ENCODE measurements around the gene MDC1.

DNA sequence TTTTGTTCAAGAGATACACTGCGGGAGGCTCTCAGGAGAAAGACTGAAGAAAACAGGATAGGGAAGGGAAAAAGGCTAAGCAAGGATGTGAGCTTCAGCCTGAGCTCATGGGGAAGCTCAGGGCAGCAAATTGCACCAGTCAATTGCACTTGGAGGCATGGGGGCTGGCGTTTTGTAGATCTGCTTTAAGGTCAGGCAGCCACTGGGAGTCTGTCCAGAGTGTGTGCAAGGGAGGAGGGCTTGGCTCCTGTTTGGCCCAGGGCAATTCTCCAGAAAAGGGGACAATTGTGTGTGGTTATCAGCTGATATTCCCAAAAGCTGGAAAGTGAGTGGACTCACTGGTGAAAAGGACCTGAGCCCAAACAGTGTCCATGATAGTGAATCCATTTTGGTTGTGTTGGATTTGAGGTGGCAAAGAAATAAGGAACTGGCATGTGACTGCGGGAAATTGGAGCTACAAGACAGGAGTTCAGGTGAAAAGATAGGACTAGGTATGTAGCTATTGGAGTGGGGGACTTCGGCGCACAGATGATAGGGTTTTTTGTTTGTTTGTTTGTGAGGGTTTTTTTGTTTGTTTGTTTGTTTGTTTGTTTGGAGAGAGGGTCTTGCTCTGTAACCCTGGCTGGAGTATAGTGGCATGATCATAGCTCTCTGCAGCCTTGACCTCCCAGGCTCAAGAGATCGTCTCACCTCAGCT is 49.5 kb upstream of the MDC1 start:
- TF ChIP-seq, protein P1, sequence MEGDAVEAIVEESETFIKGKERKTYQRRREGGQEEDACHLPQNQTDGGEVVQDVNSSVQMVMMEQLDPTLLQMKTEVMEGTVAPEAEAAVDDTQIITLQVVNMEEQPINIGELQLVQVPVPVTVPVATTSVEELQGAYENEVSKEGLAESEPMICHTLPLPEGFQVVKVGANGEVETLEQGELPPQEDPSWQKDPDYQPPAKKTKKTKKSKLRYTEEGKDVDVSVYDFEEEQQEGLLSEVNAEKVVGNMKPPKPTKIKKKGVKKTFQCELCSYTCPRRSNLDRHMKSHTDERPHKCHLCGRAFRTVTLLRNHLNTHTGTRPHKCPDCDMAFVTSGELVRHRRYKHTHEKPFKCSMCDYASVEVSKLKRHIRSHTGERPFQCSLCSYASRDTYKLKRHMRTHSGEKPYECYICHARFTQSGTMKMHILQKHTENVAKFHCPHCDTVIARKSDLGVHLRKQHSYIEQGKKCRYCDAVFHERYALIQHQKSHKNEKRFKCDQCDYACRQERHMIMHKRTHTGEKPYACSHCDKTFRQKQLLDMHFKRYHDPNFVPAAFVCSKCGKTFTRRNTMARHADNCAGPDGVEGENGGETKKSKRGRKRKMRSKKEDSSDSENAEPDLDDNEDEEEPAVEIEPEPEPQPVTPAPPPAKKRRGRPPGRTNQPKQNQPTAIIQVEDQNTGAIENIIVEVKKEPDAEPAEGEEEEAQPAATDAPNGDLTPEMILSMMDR (conservative IDR thresholded peaks at IDR 0.05; ENCODE audit: low read depth in 2 of 2), result no peak
- TF ChIP-seq JUNB (IDR thresholded peaks at IDR 0.05; ENCODE audit: unreplicated experiment) (no peak), EZH2 (IDR thresholded peaks at IDR 0.05; ENCODE audit: low read depth, unreplicated experiment) (no peak), POLR2AphosphoS5 (IDR thresholded peaks at IDR 0.05; ENCODE audit: low read depth) (no peak), EZH2phosphoT487 (IDR thresholded peaks at IDR 0.05; ENCODE audit: unreplicated experiment) (no peak)
- TF ChIP-seq, protein P2, sequence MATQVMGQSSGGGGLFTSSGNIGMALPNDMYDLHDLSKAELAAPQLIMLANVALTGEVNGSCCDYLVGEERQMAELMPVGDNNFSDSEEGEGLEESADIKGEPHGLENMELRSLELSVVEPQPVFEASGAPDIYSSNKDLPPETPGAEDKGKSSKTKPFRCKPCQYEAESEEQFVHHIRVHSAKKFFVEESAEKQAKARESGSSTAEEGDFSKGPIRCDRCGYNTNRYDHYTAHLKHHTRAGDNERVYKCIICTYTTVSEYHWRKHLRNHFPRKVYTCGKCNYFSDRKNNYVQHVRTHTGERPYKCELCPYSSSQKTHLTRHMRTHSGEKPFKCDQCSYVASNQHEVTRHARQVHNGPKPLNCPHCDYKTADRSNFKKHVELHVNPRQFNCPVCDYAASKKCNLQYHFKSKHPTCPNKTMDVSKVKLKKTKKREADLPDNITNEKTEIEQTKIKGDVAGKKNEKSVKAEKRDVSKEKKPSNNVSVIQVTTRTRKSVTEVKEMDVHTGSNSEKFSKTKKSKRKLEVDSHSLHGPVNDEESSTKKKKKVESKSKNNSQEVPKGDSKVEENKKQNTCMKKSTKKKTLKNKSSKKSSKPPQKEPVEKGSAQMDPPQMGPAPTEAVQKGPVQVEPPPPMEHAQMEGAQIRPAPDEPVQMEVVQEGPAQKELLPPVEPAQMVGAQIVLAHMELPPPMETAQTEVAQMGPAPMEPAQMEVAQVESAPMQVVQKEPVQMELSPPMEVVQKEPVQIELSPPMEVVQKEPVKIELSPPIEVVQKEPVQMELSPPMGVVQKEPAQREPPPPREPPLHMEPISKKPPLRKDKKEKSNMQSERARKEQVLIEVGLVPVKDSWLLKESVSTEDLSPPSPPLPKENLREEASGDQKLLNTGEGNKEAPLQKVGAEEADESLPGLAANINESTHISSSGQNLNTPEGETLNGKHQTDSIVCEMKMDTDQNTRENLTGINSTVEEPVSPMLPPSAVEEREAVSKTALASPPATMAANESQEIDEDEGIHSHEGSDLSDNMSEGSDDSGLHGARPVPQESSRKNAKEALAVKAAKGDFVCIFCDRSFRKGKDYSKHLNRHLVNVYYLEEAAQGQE (IDR thresholded peaks at IDR 0.05; ENCODE audit: unreplicated experiment), result no peak
